Measurements from ENCODE around the gene MYO1E.

GRCh38 chr15:59326856-59327255 lies 45.8 kb downstream of the MYO1E start:
- TF ChIP-seq POLR2A (IDR thresholded peaks at IDR 0.05) (no peak), CTCF (IDR thresholded peaks at IDR 0.05) (no peak), POLR2AphosphoS5 (IDR thresholded peaks at IDR 0.05) (no peak), EP300 (IDR thresholded peaks at IDR 0.05) (no peak)

All from gastroesophageal sphincter (tissue), 3 donors.